Daoy (cell line): Measurements from ENCODE around the gene ELOVL5. TPM values are rescaled to one million over a fixed set of nuclear protein-coding genes. Genes with fewer than 3 reads are reported as not detected.
"Not testable (repeated sequence)": the region's sequence is repeated elsewhere in the genome, so short reads cannot be mapped to it uniquely, and the experiment has no call there.

Experiments used
- DNase-seq: peaks from one replicate; pipeline ENCODE4 v3.0.0-alpha.2; 2015; ENCODE audit warnings: low read depth
- total RNA-seq: library from RNA; depleted of rRNA; stranded (reverse); fragments of >200 nt; shearing (Covaris generic); gene quantifications from 2 replicates; pipeline ENCODE4 v1.2.3, GENCODE V29; 2014; rRNA removed

Gene ELOVL5
- total RNA-seq = 52.6 and 83.2 TPM in 2 replicates

DNA sequence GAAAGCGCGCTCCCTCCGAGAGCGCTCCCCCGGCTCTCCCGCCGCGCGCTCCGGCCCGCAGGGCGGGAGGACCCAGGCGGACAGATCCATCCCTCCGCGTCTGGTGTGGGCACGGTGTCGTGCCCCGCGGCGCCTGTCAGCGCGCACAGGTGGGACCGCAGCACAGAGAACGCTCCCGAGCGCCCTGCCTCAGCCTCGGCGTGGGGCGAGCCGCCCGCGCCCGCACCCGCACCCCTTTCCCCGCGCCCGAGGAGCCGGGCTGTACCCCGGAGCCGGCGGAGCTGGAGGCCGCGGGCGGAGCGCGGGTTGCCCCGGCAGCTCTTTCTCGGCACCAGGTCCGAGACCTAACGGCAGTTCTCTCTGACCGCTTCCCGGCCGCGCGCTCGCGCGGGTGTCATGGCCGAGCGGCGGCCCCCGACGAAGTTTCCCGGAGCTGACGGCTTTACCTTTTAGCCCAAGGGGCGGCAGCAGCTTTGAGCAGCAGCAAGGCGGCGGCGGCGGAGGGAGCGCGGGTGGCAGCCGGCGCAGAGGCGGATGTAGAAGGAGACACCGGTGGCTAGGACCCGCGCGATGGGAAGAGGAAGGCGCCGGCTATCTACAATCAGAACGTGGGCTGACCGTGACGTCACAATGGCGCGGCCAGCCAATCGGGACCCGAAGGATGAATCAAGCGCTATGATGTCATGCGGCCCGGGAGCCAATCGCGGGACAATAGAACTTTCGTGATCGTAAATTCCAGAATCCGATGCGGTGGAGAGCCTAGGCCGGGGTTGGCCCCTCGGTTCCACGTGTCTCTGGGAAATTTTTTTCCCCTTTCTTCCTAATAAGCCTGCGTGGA lies at the start of gene ELOVL5:
ELOVL5 (minus strand) TSS at position 580 of the 838 bp plus-strand sequence. CDS start 53,251 bp downstream, outside the sequence.
- peak; percentile 99 for DNase-seq

- no peak for DNase-seq
These were observed 48.5 kb upstream of the ELOVL5 start for GRCh38 chr6:53397283-53397682.

GRCh38 chr6:53395986-53396385 lies 47.2 kb upstream of the ELOVL5 start:
- no peak for DNase-seq

GRCh38 chr6:53394704-53395103 lies 46.0 kb upstream of the ELOVL5 start:
- no peak for DNase-seq

- no peak for DNase-seq
These were observed 42.4 kb upstream of the ELOVL5 start for GRCh38 chr6:53391170-53391569.

GRCh38 chr6:53390010-53390409 lies 41.3 kb upstream of the ELOVL5 start:
- no peak for DNase-seq

- not testable (repeated sequence) for DNase-seq
These were observed 39.9 kb upstream of the ELOVL5 start for GRCh38 chr6:53388615-53389014.

- DNase-seq = no peak
These were observed 33.7 kb upstream of the ELOVL5 start for GRCh38 chr6:53382421-53382820.

DNA sequence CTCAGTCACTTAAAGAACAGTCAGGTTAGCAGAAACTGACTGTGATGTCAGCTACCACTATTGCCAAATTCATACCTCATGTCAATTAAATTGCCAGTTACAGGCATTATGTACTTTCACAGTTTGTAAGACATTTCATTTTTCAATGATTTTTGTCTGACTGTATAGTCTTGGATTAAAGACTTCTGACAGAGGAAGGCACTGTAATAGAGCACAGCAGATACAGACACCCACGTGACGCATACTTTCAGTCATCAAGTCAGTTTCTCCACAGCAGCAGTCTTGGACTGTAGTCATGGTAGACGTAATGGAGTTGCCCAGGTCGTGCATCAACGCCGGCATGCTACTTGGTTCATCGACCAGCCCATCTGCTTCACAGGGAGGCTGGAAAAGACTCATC lies 29.5 kb upstream of the ELOVL5 start:
- no peak for DNase-seq

- no peak for DNase-seq
These were observed 29.0 kb upstream of the ELOVL5 start for GRCh38 chr6:53377793-53378192.

GRCh38 chr6:53377289-53377688 lies 28.5 kb upstream of the ELOVL5 start:
- DNase-seq = no peak

- no peak for DNase-seq
These were observed 28.0 kb upstream of the ELOVL5 start for GRCh38 chr6:53376661-53377226.

DNA sequence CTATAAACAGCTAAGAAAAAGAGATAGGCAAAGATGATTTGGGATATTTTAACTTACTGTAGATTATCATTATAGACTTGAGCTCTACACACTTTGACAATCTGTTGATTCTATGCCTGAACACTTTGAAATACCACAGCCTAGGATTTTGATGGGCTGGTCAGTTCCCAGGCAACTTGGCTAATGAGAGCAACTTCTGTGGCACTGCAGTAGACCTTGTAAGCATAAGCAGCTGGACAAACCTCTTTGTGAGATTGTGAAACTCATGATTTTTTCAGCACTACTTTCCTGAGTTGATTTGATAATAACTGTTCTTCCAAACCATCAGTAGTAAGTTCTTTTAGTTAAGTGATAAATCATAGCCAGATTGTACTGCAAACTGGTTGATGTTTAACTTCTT lies 27.1 kb upstream of the ELOVL5 start:
- no peak for DNase-seq

GRCh38 chr6:53373638-53374037 lies 24.9 kb upstream of the ELOVL5 start:
- DNase-seq = no peak

DNA sequence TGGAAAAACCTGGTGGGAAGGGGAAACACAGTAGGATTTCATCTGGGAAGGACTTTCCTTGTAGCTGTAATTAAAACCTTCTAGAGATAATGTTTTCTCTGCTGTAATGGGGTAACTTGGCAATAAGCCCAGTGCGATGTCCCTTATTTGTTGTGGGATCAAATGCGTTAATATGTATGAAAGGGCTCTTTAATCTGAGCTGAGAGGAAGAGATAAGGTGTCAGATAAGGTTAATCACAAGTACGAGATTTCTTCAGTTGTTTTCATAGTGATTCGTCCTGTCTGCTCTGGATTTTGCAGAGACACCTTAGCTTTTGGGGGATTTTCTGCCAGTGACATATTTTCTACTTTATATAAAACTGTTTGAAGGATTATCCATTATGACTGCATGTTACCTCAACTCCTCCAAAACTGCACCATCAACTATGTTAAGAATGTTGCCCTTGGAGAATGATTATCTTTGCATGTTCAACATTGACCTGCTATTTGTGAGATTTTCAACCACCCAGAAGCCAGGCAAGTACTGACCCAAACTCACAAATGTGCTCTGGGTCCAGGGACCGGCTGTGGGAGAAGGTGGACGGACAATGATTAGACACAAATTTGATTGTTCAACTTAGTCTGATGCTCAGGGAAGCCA lies 21.2 kb upstream of the ELOVL5 start:
- DNase-seq = no peak

DNA sequence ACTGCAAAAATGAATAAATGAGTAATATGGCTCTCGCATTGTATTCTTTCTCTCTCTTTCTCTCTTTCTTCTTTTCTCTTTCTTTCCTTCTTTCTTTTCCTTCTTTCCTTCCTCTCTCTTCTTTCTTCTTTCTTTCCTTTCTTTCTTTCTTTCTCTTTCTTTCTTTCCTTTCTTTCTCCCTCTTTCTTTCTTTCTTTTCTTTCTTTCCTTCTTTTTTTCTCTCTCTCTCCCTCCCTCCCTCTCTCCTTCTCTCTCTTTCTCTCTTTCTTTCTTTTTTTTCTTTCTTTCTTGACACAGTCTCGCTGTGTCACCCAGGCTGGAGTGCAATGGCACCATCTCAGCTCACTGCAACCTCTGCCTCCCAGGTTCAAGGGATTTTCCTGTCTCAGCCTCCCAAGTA lies 20.3 kb upstream of the ELOVL5 start:
- no peak for DNase-seq

DNA sequence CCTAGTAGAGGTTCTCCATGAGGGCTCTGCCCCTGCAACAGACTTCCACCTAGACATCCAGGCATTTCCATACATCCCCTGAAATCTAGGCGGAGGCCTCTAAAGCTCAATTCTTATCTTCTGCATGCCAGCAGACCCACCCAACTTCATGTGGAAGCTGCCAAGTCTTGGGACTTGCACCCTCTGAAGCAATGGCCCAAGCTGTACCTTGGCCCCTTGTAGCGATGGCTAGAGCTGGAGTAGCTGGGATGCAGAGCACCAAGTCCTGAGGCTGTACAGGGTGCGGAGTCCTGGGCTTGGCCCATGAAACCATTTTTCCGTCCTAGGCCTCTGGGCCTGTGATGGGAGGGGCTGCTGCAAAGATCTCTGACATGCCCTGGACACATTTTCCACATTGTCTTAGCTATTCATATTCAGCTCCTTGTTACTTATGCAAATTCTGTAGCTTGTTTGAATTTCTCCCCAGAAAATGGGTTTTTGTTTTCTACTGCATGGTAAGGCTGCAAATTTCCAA lies 17.4 kb upstream of the ELOVL5 start:
- DNase-seq = no peak

- no peak for DNase-seq
These were observed 14.8 kb upstream of the ELOVL5 start for GRCh38 chr6:53363341-53364079.

DNA sequence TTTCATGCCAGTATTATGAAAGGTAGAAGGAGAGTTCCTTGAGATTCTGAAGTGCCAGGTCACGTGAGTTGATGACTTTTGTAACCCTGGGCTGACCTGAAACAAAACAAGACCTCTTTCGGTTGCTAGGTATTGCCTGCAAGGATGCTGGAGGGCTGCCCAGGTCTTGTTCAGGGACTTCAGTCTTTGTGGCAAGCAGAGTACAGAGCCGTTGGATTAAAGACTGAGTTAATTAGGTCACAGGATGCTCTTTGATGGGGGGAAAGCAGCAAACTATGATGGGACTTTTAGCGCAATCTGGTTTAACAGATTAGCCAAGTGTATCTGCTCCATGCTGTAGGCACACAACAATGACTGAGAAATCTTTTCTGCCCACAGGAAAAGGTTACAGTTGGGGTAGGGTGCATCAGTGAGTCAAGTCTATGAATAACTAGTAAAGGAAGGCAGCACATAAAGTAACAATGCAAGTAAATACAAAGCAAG lies 12.8 kb upstream of the ELOVL5 start:
- peak; percentile 26 for DNase-seq

GRCh38 chr6:53360093-53360912 lies 11.6 kb upstream of the ELOVL5 start:
- peak; percentile 55 for DNase-seq

DNA sequence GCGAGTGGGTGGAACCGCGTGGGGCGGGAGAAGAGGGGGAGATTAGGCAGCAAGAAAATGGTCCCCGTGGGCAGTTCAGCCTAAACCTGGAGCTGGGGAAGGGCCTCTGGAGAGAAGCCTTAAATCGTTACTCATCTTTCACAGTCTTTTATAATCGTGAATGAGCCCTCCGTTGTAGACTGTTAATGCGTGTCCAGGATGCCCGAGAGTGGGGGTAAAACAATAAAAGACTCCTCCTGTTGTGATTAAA lies 11.0 kb upstream of the ELOVL5 start:
- DNase-seq = no peak
